K562 (cell line): Measurements from ENCODE around the gene GOLT1A.

ENCODE experiments used
- NBN ChIP-seq: fragments of 450-650 bp; IDR thresholded peaks from 2 replicates; pipeline ENCODE4 v1.6.1; 2016; ENCODE audit warnings: low read depth, mild to moderate bottlenecking
- POLR2A ChIP-seq: fragments of 450-650 bp; conservative IDR thresholded peaks from 2 replicates; pipeline ENCODE4 v1.6.1; 2016
- POLR2AphosphoS5 ChIP-seq: IDR thresholded peaks from 2 replicates; pipeline ENCODE4 v1.6.1; 2011; ENCODE audit warnings: mild to moderate bottlenecking, low read depth, low read length, moderate library complexity; ENCODE audit not compliant: control insufficient read depth, insufficient read depth

DNA sequence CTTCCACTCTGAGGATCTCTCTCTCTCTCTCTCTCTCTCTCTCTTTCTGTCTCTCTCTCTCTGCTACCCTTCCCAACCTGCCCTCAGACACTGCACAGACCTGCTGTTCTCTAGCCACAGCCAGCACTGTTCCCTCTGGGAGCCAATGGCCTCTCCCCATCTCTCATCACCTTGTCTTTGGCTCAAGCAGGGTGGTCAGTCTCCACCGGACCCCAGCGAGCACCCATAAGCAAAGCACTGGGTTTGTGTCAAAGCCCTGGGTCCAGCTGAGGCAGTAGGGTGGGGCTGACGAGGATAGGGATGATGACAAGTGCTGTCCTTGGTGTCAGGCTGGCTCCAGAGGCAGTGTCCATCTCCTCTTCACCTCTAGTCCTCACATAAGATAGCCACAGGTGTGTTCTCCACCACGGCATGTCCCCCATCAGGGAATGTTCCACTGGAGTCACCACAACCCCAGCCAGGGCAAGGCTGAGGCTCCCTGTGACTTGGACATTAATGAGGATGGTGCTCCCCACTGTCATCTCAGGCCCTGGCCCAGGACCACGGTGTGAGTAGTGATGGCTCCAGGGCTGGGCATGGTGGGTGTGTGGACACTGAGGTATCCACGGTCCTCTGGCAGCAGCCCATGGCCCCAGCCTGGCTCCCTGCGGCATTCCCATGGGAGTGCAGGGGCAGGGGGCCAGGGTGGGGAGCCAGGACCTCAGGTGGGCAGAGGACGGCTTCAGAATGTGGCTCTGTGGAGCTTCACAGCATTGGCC, 8.4 kb upstream of the GOLT1A start:
- no peak for TF ChIP-seq POLR2AphosphoS5
- no peak for TF ChIP-seq NBN
- TF ChIP-seq POLR2A, result no peak
